ENCODE data around the gene PLP2. TPM values are rescaled to one million over a fixed set of nuclear protein-coding genes. Genes with fewer than 3 reads are reported as not detected.

The PLP2 gene, protein sequence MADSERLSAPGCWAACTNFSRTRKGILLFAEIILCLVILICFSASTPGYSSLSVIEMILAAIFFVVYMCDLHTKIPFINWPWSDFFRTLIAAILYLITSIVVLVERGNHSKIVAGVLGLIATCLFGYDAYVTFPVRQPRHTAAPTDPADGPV
- 328 to 441 TPM (median 436 TPM) in 5 replicates for total RNA-seq (2022; extraction: Qiagen RNA extraction)

DNA sequence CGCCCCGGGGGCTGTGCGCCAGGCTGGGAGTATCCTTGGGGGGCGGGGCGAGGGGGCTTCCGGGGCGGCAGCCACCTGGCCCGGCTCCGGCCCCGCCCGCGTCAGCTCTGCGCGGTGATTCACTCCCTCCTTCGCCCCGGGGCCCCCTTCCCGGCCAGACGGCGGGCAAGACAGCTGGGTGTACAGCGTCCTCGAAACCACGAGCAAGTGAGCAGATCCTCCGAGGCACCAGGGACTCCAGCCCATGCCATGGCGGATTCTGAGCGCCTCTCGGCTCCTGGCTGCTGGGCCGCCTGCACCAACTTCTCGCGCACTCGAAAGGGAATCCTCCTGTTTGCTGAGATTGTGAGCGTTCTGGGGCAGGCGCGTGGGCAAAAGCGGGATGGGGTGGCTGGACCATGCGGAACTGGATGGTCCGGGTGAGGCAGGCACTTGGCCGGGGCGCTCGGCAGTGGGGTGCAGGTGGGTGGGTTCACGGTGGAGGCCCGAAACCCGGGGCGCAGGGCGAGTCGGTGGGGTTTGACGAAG lies at the start of gene PLP2:
TSS of gene PLP2 (plus strand) at position 147 of the 528 bp plus-strand sequence. CDS start at position 250, 103 bp downstream.

GRCh38 chrX:49162620-49163019 lies 9.1 kb upstream of the PLP2 start, which contains the start of gene MAGIX:
TSS of gene MAGIX (plus strand) at chrX:49162758. CDS start at chrX:49162890, 132 bp downstream.

DNA sequence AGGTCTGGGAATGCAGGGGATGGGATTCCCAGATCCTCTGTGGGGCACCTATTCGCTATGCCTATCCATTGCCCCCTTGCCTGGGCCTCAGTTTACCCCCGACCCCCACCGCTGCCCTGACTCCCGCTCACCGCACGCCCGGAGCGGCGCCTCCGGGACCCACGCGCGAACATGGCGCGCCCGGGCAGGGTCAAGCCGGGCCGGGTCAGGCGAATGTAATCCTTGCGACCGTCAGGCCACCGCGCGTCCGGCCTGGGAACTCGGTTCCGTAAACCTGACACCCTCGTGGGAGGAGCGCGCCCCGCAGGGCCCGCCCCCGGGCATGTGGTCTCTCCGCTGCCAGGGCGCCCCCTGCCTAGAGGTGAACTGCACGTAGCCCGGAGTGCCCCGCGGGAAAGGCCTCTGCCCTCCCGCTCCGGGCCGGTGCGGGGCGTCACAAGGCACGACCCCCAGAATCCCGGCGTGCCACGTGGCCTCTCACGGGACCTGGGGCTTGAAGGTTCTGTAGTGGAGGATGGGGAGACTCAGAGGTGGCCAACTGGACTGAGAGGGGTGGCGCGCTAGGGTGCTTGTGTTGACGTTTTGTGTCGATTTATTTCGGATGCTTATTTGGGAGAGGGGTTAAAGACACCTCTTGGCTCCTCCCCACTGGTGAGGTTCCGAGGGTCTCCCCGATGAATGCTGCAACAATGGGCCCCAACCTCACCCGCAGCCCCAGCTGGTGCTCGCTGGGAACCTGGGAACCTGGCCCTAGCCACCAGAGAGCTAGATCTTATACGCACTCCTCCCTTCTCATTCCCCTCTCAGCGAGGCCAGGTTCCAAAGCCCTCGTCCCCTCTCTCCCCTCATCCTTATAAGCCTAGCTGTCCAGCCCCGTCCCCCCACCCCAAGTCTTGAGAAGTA lies 14.7 kb downstream of the PLP2 start, which contains the start of gene PRICKLE3:
TSS of gene PRICKLE3 (minus strand) at position 249 of the 903 bp plus-strand sequence. CDS start at position 173, 76 bp downstream.

DNA sequence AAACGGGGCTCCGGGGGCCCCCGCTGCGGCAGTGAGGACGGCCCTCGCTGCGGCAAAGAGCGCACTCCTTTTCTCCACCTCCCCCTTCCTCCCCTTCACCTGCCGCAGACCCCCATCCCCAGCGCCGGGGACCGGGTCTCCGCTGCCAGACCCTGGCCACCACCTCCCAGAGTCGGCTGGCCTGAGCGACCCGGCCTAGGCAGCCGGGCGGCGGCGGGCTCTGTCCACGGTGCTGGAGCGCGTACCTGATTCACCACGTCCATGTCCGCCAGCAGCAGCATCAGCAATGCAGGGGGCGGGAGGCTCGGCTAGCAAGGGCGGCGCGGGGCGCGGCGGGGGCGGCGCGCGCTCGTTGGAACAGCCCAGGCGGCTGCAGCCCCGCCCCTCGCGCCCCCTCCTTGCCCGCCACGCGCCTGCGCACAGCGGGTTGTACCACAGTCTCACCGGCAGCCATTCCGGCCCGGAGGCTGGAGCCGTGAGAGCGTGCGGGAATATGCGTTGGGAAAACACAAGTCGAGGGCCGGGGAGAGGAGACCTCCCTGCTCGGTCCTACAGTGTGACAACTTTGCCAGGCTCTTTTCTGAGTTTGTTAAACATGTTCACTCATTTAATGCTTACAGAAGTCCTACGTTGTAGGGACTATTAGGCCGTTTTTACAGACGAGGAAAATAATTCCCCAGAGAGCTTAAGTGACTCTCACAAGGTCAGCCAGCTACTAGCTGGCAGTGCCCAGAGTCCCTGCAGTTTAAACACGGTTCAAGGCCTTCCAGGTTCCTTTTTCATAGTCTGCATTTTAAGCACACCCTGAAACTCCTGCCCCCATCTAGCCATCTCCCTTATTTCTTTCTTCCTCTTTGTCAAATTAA lies 28.4 kb downstream of the PLP2 start, which contains the start of gene SYP:
TSS of gene SYP (minus strand) at position 288 of the 866 bp plus-strand sequence. CDS start at position 281, 7 bp downstream.

Other genes with a start within 250 kb of the PLP2 start
- gene OTUD5, start 214.3 kb upstream of the PLP2 start, total RNA-seq (2022; extraction: Qiagen RNA extraction): 60.0 to 65.8 TPM (median 64.1 TPM) in 5 replicates
- gene KCND1, start 200.1 kb upstream of the PLP2 start, total RNA-seq (2022; extraction: Qiagen RNA extraction): 0.98 to 1.4 TPM (median 1.3 TPM) in 5 replicates
- gene GRIPAP1, start 169.6 kb upstream of the PLP2 start, total RNA-seq (2022; extraction: Qiagen RNA extraction): 18.1 to 23.3 TPM (median 21.3 TPM) in 5 replicates
- 46.9 to 59.1 TPM (median 58.1 TPM) in 5 replicates for gene TFE3, start 128.5 kb upstream of the PLP2 start, total RNA-seq (2022; extraction: Qiagen RNA extraction)
- 2.4 to 4.2 TPM (median 3.7 TPM) in 5 replicates for gene CCDC120, start 112.9 kb upstream of the PLP2 start, total RNA-seq (2022; extraction: Qiagen RNA extraction)
- 38.2 to 45.7 TPM (median 43.2 TPM) in 5 replicates for gene PRAF2, start 97.9 kb upstream of the PLP2 start, total RNA-seq (2022; extraction: Qiagen RNA extraction)
- gene WDR45, start 92.0 kb upstream of the PLP2 start, total RNA-seq (2022; extraction: Qiagen RNA extraction): 46.8 to 62.3 TPM (median 60.5 TPM) in 5 replicates
- gene GPKOW, start 48.2 kb upstream of the PLP2 start, total RNA-seq (2022; extraction: Qiagen RNA extraction): 22.4 to 27.3 TPM (median 25.1 TPM) in 5 replicates
- 1.7 to 4.5 TPM (median 3.3 TPM) in 5 replicates for gene MAGIX, start 9.1 kb upstream of the PLP2 start, total RNA-seq (2022; extraction: Qiagen RNA extraction)
- gene PRICKLE3, start 14.5 kb downstream of the PLP2 start, total RNA-seq (2022; extraction: Qiagen RNA extraction): 15.1 to 22.0 TPM (median 20.1 TPM) in 5 replicates
- 2.6 to 3.5 TPM (median 2.7 TPM) in 5 replicates for gene SYP, start 28.3 kb downstream of the PLP2 start, total RNA-seq (2022; extraction: Qiagen RNA extraction)
- gene CACNA1F, start 61.4 kb downstream of the PLP2 start, total RNA-seq (2022; extraction: Qiagen RNA extraction): not detected in 5 replicates
- 12.7 to 16.3 TPM (median 15.9 TPM) in 5 replicates for gene CCDC22, start 63.6 kb downstream of the PLP2 start, total RNA-seq (2022; extraction: Qiagen RNA extraction)
- gene FOXP3, start 92.8 kb downstream of the PLP2 start, total RNA-seq (2022; extraction: Qiagen RNA extraction): 0.06 to 0.18 TPM (median 0.11 TPM) in 5 replicates
- 2.4 to 3.9 TPM (median 3.0 TPM) in 5 replicates for gene PPP1R3F, start 97.9 kb downstream of the PLP2 start, total RNA-seq (2022; extraction: Qiagen RNA extraction)
- gene GAGE10, start 131.7 kb downstream of the PLP2 start, total RNA-seq (2022; extraction: Qiagen RNA extraction): not detected in 5 replicates
- not detected in 5 replicates for gene GAGE12J, start 150.1 kb downstream of the PLP2 start, total RNA-seq (2022; extraction: Qiagen RNA extraction)
- gene GAGE13, start 159.7 kb downstream of the PLP2 start, total RNA-seq (2022; extraction: Qiagen RNA extraction): 0.17 TPM in 1 of 5 replicates, not detected in the others